LHCN-M2 (cell line): ENCODE results near the gene RABL6. TPM values are rescaled to one million over a fixed set of nuclear protein-coding genes. Genes with fewer than 3 reads are reported as not detected.

Source experiments
- DNase-seq: peaks from one replicate; pipeline ENCODE4 v3.0.0-alpha.2; 2012; ENCODE audit warnings: low read depth
- total RNA-seq: library from RNA; depleted of rRNA; stranded (reverse); fragments of >200 nt; gene quantifications from 2 replicates; pipeline ENCODE4 v1.2.3, GENCODE V29; 2014

Gene RABL6
- total RNA-seq, 1 experiment from 2014 or later: 91.3 TPM

GRCh38 chr9:136845465-136846260 lies 37.9 kb downstream of the RABL6 start:
- DNase-seq: no peak

GRCh38 chr9:136846376-136847087 lies 38.8 kb downstream of the RABL6 start:
- DNase-seq: no peak

GRCh38 chr9:136847088-136847825 lies 39.5 kb downstream of the RABL6 start:
- DNase-seq: no peak

GRCh38 chr9:136847826-136848392 lies 40.2 kb downstream of the RABL6 start:
- peak; percentile 77 for DNase-seq

- DNase-seq: peak; percentile 46
These were observed 40.8 kb downstream of the RABL6 start for GRCh38 chr9:136848393-136849037.

- DNase-seq: peak; percentile 98
These were observed 41.6 kb downstream of the RABL6 start, which contains the start of gene PHPT1 for GRCh38 chr9:136849038-136849959. Gene PHPT1, plus strand, starts transcription at chr9:136849409. Its CDS starts 22 bp downstream, at chr9:136849431.

GRCh38 chr9:136849960-136850865 lies 42.5 kb downstream of the RABL6 start:
- DNase-seq: no peak

GRCh38 chr9:136850866-136851775 lies 43.4 kb downstream of the RABL6 start:
- DNase-seq: no peak

GRCh38 chr9:136851941-136852663 lies 44.4 kb downstream of the RABL6 start, which contains the start of gene MAMDC4:
Gene MAMDC4, plus strand, starts transcription at chr9:136852346. Its CDS starts 71 bp downstream, at chr9:136852417.
- DNase-seq: no peak

- DNase-seq: no peak
These were observed 45.2 kb downstream of the RABL6 start for GRCh38 chr9:136852664-136853595.

GRCh38 chr9:136853596-136854112 lies 45.9 kb downstream of the RABL6 start:
- no peak for DNase-seq

- no peak for DNase-seq
These were observed 46.5 kb downstream of the RABL6 start for GRCh38 chr9:136854113-136854841.

- DNase-seq: no peak
These were observed 47.2 kb downstream of the RABL6 start for GRCh38 chr9:136854842-136855460.

GRCh38 chr9:136855461-136856078 lies 47.8 kb downstream of the RABL6 start:
- no peak for DNase-seq
